Measurements from ENCODE around the gene BHLHA9.
"Not testable (repeated sequence)": the region's sequence is repeated elsewhere in the genome, so short reads cannot be mapped to it uniquely, and the experiment has no call there.

The BHLHA9 gene

GRCh38 chr17:1300371-1300905 is 30.2 kb downstream of the BHLHA9 start:
- no peak for DNase-seq (ENCODE audit: low read depth)

GRCh38 chr17:1301546-1301945 is 31.3 kb downstream of the BHLHA9 start:
- no peak for DNase-seq (ENCODE audit: low read depth)

- no peak for DNase-seq (ENCODE audit: low read depth)
Measured at GRCh38 chr17:1302761-1303160, 32.5 kb downstream of the BHLHA9 start.

GRCh38 chr17:1304522-1304921 is 34.3 kb downstream of the BHLHA9 start:
- DNase-seq (ENCODE audit: low read depth), result no peak

GRCh38 chr17:1304962-1305563 is 34.8 kb downstream of the BHLHA9 start:
- no peak for DNase-seq (ENCODE audit: low read depth)

GRCh38 chr17:1307829-1308228 is 37.6 kb downstream of the BHLHA9 start:
- not testable (repeated sequence) for DNase-seq (ENCODE audit: low read depth)

- DNase-seq (ENCODE audit: low read depth), result no peak
Measured at GRCh38 chr17:1312261-1312870, 42.1 kb downstream of the BHLHA9 start.

DNA sequence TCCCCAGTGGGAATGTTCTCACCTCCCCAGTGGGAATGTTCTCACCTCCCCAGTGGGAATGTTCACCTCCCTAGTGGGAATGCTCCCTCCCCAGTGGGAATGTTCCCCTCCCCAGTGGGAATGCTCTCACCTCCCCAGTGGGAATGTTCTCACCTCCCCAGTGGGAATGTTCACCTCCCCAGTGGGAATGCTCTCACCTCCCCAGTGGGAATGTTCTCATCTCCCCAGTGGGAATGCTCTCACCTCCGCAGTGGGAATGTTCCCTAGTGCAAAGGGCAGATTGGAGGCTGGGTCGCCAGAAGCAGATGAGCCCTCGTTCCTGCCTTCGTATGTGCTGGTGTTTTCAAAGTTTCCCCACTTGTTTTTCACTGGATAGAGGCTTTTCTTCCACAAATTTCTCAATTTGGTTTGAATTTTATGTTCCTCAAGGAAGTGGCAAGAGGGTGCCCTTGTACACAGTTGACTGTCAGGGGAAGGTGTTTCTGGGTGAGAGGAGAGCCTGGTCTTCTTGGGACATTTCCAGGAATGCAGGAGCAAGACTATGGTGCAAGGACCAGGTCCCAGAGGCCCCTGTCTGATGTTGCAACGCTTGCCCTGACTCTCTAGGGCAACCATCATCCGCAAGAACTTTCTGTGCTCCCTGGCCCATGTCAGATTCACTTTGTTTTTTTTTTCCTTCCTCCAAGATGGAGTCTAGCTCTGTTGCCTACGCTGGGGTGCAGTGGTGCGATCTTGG is 43.2 kb downstream of the BHLHA9 start:
- no peak for DNase-seq (ENCODE audit: low read depth)

- no peak for DNase-seq (ENCODE audit: low read depth)
Measured at GRCh38 chr17:1315409-1315808, 45.2 kb downstream of the BHLHA9 start.

- no peak for DNase-seq (ENCODE audit: low read depth)
Measured at GRCh38 chr17:1315891-1316403, 45.7 kb downstream of the BHLHA9 start.

All from stimulated activated CD8-positive, alpha-beta memory T cell treated with anti-CD3 and anti-CD28 coated beads, Interleukin-15, amount 100 ng/mL, for 24 hours (primary cell).